ENCODE data around the gene SMARCC2.
"Not testable (repeated sequence)": the region's sequence is repeated elsewhere in the genome, so short reads cannot be mapped to it uniquely, and the experiment has no call there.

SMARCC2 gene

GRCh38 chr12:56197921-56198635 lies 8.8 kb upstream of the SMARCC2 start:
- no peak for TF ChIP-seq CTCF (IDR thresholded peaks at IDR 0.05; ENCODE audit: low read depth, low read length)
- H3K4me3 ChIP-seq (ENCODE audit: low read depth, low read length): no peak overlapping the region

- not testable (repeated sequence) for H3K4me3 ChIP-seq (ENCODE audit: low read depth, low read length)
Observed at GRCh38 chr12:56196818-56197550, 7.7 kb upstream of the SMARCC2 start.

GRCh38 chr12:56193025-56193578 lies 3.8 kb upstream of the SMARCC2 start:
- TF ChIP-seq CTCF (IDR thresholded peaks at IDR 0.05; ENCODE audit: low read depth, low read length): peak; percentile 61
- H3K4me3 ChIP-seq (ENCODE audit: low read depth, low read length): no peak overlapping the region

DNA sequence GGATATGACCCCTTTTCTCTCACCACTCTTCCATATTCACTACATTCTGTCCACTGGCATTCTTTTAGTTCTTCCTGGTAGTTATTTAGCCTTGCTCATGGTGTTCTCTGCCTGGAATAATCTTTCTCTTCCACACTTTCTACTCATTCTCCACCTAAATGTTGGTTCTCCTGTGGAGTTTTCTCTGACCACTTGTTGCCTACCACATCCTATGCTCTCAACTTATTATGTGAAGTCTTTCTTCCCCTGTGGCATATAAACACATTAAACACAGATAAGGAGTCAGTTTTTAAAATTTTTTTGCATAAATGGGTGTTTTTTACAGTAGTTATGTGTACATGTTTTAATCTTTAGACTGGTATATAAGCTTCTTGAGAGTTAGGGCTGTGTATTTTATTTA lies 3.3 kb upstream of the SMARCC2 start:
- no peak overlapping the region for H3K4me3 ChIP-seq (ENCODE audit: low read depth, low read length)
- TF ChIP-seq CTCF (IDR thresholded peaks at IDR 0.05; ENCODE audit: low read depth, low read length): no peak

- H3K4me3 ChIP-seq (ENCODE audit: low read depth, low read length): peak overlapping the region; percentile 84; the same call in 1 of the 2 replicates
- TF ChIP-seq CTCF (IDR thresholded peaks at IDR 0.05; ENCODE audit: low read depth, low read length): no peak
Observed at GRCh38 chr12:56190695-56191155, 1.4 kb upstream of the SMARCC2 start.

GRCh38 chr12:56189918-56190694 lies 823 bp upstream of the SMARCC2 start:
- peak overlapping the region; percentile 84 for H3K4me3 ChIP-seq (ENCODE audit: low read depth, low read length)
- TF ChIP-seq CTCF (IDR thresholded peaks at IDR 0.05; ENCODE audit: low read depth, low read length): no peak

DNA sequence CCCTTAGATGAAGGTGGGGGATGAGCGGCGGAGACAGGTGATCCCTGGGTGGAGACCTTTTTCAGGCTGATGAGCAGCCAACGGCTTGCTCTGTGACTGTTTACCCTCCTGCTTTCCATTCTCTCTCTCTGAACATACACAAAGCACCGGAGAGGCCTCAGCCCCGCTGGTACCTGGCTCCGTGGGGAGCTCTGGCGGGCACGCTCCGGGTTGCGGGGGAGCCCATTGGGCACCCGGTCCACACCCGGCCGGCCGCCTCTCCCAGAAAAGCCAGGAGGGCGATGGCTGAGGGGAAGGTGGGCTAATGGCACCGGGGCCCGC lies 545 bp downstream of the SMARCC2 start:
- no peak for TF ChIP-seq CTCF (IDR thresholded peaks at IDR 0.05; ENCODE audit: low read depth, low read length)
- H3K4me3 ChIP-seq (ENCODE audit: low read depth, low read length): peak overlapping the region; percentile 90

Data from WI38 (cell line).